Measurements from ENCODE around the gene ASB6.
"Not testable (repeated sequence)": the region's sequence is repeated elsewhere in the genome, so short reads cannot be mapped to it uniquely, and the experiment has no call there.

The ASB6 gene

GRCh38 chr9:129594632-129595031, 47.3 kb downstream of the ASB6 start:
- no CpG with 5 or more reads among the region's 7 CpGs for WGBS (ENCODE audit: extremely low coverage, insufficient coverage, low lambda C conversion rate)
- Histone ChIP-seq H3K56ac (ENCODE audit: low read length) (no peak overlapping the region), H3K36me3 (ENCODE audit: control insufficient read depth, insufficient read depth, low read length) (no peaks in the 10 kb centered on the region), H3K9ac (ENCODE audit: low read length) (no peak overlapping the region), H2BK120ac (ENCODE audit: low read depth, low read length) (no peak overlapping the region), H3K4ac (ENCODE audit: low read depth, low read length) (no peak overlapping the region), H2BK15ac (replicated peaks; ENCODE audit: low read depth) (no peak overlapping the region), H3K18ac (ENCODE audit: low read length) (no peak overlapping the region), H3K27me3 (ENCODE audit: insufficient read depth, low read length, poor library complexity) (no peaks in the 10 kb centered on the region), H3K23ac (ENCODE audit: low read length) (no peak overlapping the region), H3K4me3 (ENCODE audit: low read length) (no peak overlapping the region), H3K4me1 (ENCODE audit: control insufficient read depth, low read depth, low read length) (peaks cover 14% of the 10 kb centered on the region), H2AK5ac (ENCODE audit: low read length) (no peak overlapping the region), H3K79me2 (ENCODE audit: control insufficient read depth, insufficient read depth, low read length) (no peaks in the 10 kb centered on the region), H4K5ac (ENCODE audit: low read length) (no peak overlapping the region), H3K79me1 (ENCODE audit: low read length) (no peaks in the 10 kb centered on the region), H2BK5ac (ENCODE audit: low read length) (no peak overlapping the region), H3K4me2 (ENCODE audit: low read length) (no peak overlapping the region), H3K27ac (ENCODE audit: low read depth, low read length) (no peak overlapping the region), H4K8ac (ENCODE audit: low read depth, low read length) (no peak overlapping the region)
- DNase-seq = no peak

- H3K4ac ChIP-seq (ENCODE audit: low read depth, low read length); H3K27ac ChIP-seq (ENCODE audit: low read depth, low read length); H2BK120ac ChIP-seq (ENCODE audit: low read depth, low read length); H3K79me2 ChIP-seq (ENCODE audit: control insufficient read depth, insufficient read depth, low read length); H3K9ac ChIP-seq (ENCODE audit: low read length); H4K8ac ChIP-seq (ENCODE audit: low read depth, low read length); H2AK5ac ChIP-seq (ENCODE audit: low read length); H4K5ac ChIP-seq (ENCODE audit: low read length); H2BK15ac ChIP-seq (replicated peaks; ENCODE audit: low read depth); H3K4me1 ChIP-seq (ENCODE audit: control insufficient read depth, low read depth, low read length); H3K4me2 ChIP-seq (ENCODE audit: low read length); H3K4me3 ChIP-seq (ENCODE audit: low read length); DNase-seq; H3K79me1 ChIP-seq (ENCODE audit: low read length); H2BK5ac ChIP-seq (ENCODE audit: low read length); H3K27me3 ChIP-seq (ENCODE audit: insufficient read depth, low read length, poor library complexity); H3K56ac ChIP-seq (ENCODE audit: low read length); H3K18ac ChIP-seq (ENCODE audit: low read length); H3K23ac ChIP-seq (ENCODE audit: low read length); H3K36me3 ChIP-seq (ENCODE audit: control insufficient read depth, insufficient read depth, low read length): not testable (repeated sequence)
- no CpG with 5 or more reads among the region's 10 CpGs for WGBS (ENCODE audit: extremely low coverage, insufficient coverage, low lambda C conversion rate)
Measured at GRCh38 chr9:129592790-129593189, 49.2 kb downstream of the ASB6 start.

GRCh38 chr9:129591916-129592315, 50.0 kb downstream of the ASB6 start:
- Histone ChIP-seq H3K18ac (ENCODE audit: low read length) (no peak overlapping the region), H2BK15ac (replicated peaks; ENCODE audit: low read depth) (no peak overlapping the region), H2BK5ac (ENCODE audit: low read length) (no peak overlapping the region), H3K4me2 (ENCODE audit: low read length) (no peak overlapping the region), H3K56ac (ENCODE audit: low read length) (no peak overlapping the region), H3K36me3 (ENCODE audit: control insufficient read depth, insufficient read depth, low read length) (no peaks in the 10 kb centered on the region), H3K79me2 (ENCODE audit: control insufficient read depth, insufficient read depth, low read length) (no peaks in the 10 kb centered on the region), H3K79me1 (ENCODE audit: low read length) (no peaks in the 10 kb centered on the region), H3K23ac (ENCODE audit: low read length) (no peak overlapping the region), H4K5ac (ENCODE audit: low read length) (no peak overlapping the region), H3K9ac (ENCODE audit: low read length) (no peak overlapping the region), H3K4me1 (ENCODE audit: control insufficient read depth, low read depth, low read length) (peaks cover 6% of the 10 kb centered on the region), H3K4ac (ENCODE audit: low read depth, low read length) (no peak overlapping the region), H3K27ac (ENCODE audit: low read depth, low read length) (no peak overlapping the region), H2AK5ac (ENCODE audit: low read length) (no peak overlapping the region), H2BK120ac (ENCODE audit: low read depth, low read length) (no peak overlapping the region), H3K27me3 (ENCODE audit: insufficient read depth, low read length, poor library complexity) (no peaks in the 10 kb centered on the region), H3K4me3 (ENCODE audit: low read length) (no peak overlapping the region), H4K8ac (ENCODE audit: low read depth, low read length) (no peak overlapping the region)
- DNase-seq = peak; percentile 38
- WGBS (ENCODE audit: extremely low coverage, insufficient coverage, low lambda C conversion rate) = no CpG with 5 or more reads among the region's 5 CpGs

GRCh38 chr9:129590466-129590865, 51.5 kb downstream of the ASB6 start:
- no peak overlapping the region for H3K23ac ChIP-seq (ENCODE audit: low read length)
- no peak overlapping the region for H3K56ac ChIP-seq (ENCODE audit: low read length)
- no peak overlapping the region for H2AK5ac ChIP-seq (ENCODE audit: low read length)
- no peak overlapping the region for H3K27ac ChIP-seq (ENCODE audit: low read depth, low read length)
- no peaks in the 10 kb centered on the region for H3K79me1 ChIP-seq (ENCODE audit: low read length)
- no peaks in the 10 kb centered on the region for H3K36me3 ChIP-seq (ENCODE audit: control insufficient read depth, insufficient read depth, low read length)
- H4K8ac ChIP-seq (ENCODE audit: low read depth, low read length) = no peak overlapping the region
- no peak overlapping the region for H3K4me2 ChIP-seq (ENCODE audit: low read length)
- no peak overlapping the region for H2BK5ac ChIP-seq (ENCODE audit: low read length)
- H3K4me3 ChIP-seq (ENCODE audit: low read length) = no peak overlapping the region
- no peak overlapping the region for H3K9ac ChIP-seq (ENCODE audit: low read length)
- no peak for DNase-seq
- no peak overlapping the region for H3K18ac ChIP-seq (ENCODE audit: low read length)
- no peak overlapping the region for H2BK120ac ChIP-seq (ENCODE audit: low read depth, low read length)
- H3K79me2 ChIP-seq (ENCODE audit: control insufficient read depth, insufficient read depth, low read length) = no peaks in the 10 kb centered on the region
- H3K4ac ChIP-seq (ENCODE audit: low read depth, low read length) = no peak overlapping the region
- no peak overlapping the region for H4K5ac ChIP-seq (ENCODE audit: low read length)
- H2BK15ac ChIP-seq (replicated peaks; ENCODE audit: low read depth) = no peak overlapping the region
- peaks cover 3% of the 10 kb centered on the region for H3K4me1 ChIP-seq (ENCODE audit: control insufficient read depth, low read depth, low read length)
- WGBS (ENCODE audit: extremely low coverage, insufficient coverage, low lambda C conversion rate) = no CpG with 5 or more reads among the region's 6 CpGs
- H3K27me3 ChIP-seq (ENCODE audit: insufficient read depth, low read length, poor library complexity) = no peaks in the 10 kb centered on the region

GRCh38 chr9:129587487-129588262, 54.3 kb downstream of the ASB6 start:
- peaks cover 6% of the 10 kb centered on the region for H3K4me1 ChIP-seq (ENCODE audit: control insufficient read depth, low read depth, low read length)
- no peak overlapping the region for H3K4me3 ChIP-seq (ENCODE audit: low read length)
- no peak overlapping the region for H3K4me2 ChIP-seq (ENCODE audit: low read length)
- H2BK15ac ChIP-seq (replicated peaks; ENCODE audit: low read depth) = no peak overlapping the region
- H2BK5ac ChIP-seq (ENCODE audit: low read length) = no peak overlapping the region
- no peak overlapping the region for H3K9ac ChIP-seq (ENCODE audit: low read length)
- no peak overlapping the region for H4K8ac ChIP-seq (ENCODE audit: low read depth, low read length)
- no peaks in the 10 kb centered on the region for H3K79me1 ChIP-seq (ENCODE audit: low read length)
- WGBS (ENCODE audit: extremely low coverage, insufficient coverage, low lambda C conversion rate) = no CpG with 5 or more reads among the region's 23 CpGs
- no peak overlapping the region for H3K27ac ChIP-seq (ENCODE audit: low read depth, low read length)
- no peak overlapping the region for H3K4ac ChIP-seq (ENCODE audit: low read depth, low read length)
- H3K79me2 ChIP-seq (ENCODE audit: control insufficient read depth, insufficient read depth, low read length) = no peaks in the 10 kb centered on the region
- H3K56ac ChIP-seq (ENCODE audit: low read length) = peak overlapping the region; percentile 46
- no peak overlapping the region for H3K23ac ChIP-seq (ENCODE audit: low read length)
- H3K18ac ChIP-seq (ENCODE audit: low read length) = no peak overlapping the region
- peak; percentile 53 for DNase-seq
- no peak overlapping the region for H2AK5ac ChIP-seq (ENCODE audit: low read length)
- no peak overlapping the region for H4K5ac ChIP-seq (ENCODE audit: low read length)
- H3K27me3 ChIP-seq (ENCODE audit: insufficient read depth, low read length, poor library complexity) = no peaks in the 10 kb centered on the region
- no peak overlapping the region for H2BK120ac ChIP-seq (ENCODE audit: low read depth, low read length)
- H3K36me3 ChIP-seq (ENCODE audit: control insufficient read depth, insufficient read depth, low read length) = no peaks in the 10 kb centered on the region

GRCh38 chr9:129586685-129587084, 55.3 kb downstream of the ASB6 start:
- H3K79me2 ChIP-seq (ENCODE audit: control insufficient read depth, insufficient read depth, low read length) = no peaks in the 10 kb centered on the region
- H2BK15ac ChIP-seq (replicated peaks; ENCODE audit: low read depth) = no peak overlapping the region
- no peak overlapping the region for H3K4me3 ChIP-seq (ENCODE audit: low read length)
- H3K4ac ChIP-seq (ENCODE audit: low read depth, low read length) = no peak overlapping the region
- no peak overlapping the region for H4K5ac ChIP-seq (ENCODE audit: low read length)
- peaks cover 2% of the 10 kb centered on the region for H3K4me1 ChIP-seq (ENCODE audit: control insufficient read depth, low read depth, low read length)
- no peaks in the 10 kb centered on the region for H3K27me3 ChIP-seq (ENCODE audit: insufficient read depth, low read length, poor library complexity)
- H2AK5ac ChIP-seq (ENCODE audit: low read length) = no peak overlapping the region
- H2BK5ac ChIP-seq (ENCODE audit: low read length) = no peak overlapping the region
- no CpG with 5 or more reads among the region's 8 CpGs for WGBS (ENCODE audit: extremely low coverage, insufficient coverage, low lambda C conversion rate)
- H2BK120ac ChIP-seq (ENCODE audit: low read depth, low read length) = no peak overlapping the region
- H3K56ac ChIP-seq (ENCODE audit: low read length) = peak overlapping the region; percentile 2
- H3K4me2 ChIP-seq (ENCODE audit: low read length) = no peak overlapping the region
- no peak overlapping the region for H3K27ac ChIP-seq (ENCODE audit: low read depth, low read length)
- no peak overlapping the region for H3K23ac ChIP-seq (ENCODE audit: low read length)
- no peak overlapping the region for H4K8ac ChIP-seq (ENCODE audit: low read depth, low read length)
- no peak for DNase-seq
- H3K18ac ChIP-seq (ENCODE audit: low read length) = no peak overlapping the region
- H3K36me3 ChIP-seq (ENCODE audit: control insufficient read depth, insufficient read depth, low read length) = no peaks in the 10 kb centered on the region
- no peaks in the 10 kb centered on the region for H3K79me1 ChIP-seq (ENCODE audit: low read length)
- H3K9ac ChIP-seq (ENCODE audit: low read length) = no peak overlapping the region

All from mesendoderm (in vitro differentiated cells).